Measurements from ENCODE around the gene HHATL.

- TF ChIP-seq, protein P1, sequence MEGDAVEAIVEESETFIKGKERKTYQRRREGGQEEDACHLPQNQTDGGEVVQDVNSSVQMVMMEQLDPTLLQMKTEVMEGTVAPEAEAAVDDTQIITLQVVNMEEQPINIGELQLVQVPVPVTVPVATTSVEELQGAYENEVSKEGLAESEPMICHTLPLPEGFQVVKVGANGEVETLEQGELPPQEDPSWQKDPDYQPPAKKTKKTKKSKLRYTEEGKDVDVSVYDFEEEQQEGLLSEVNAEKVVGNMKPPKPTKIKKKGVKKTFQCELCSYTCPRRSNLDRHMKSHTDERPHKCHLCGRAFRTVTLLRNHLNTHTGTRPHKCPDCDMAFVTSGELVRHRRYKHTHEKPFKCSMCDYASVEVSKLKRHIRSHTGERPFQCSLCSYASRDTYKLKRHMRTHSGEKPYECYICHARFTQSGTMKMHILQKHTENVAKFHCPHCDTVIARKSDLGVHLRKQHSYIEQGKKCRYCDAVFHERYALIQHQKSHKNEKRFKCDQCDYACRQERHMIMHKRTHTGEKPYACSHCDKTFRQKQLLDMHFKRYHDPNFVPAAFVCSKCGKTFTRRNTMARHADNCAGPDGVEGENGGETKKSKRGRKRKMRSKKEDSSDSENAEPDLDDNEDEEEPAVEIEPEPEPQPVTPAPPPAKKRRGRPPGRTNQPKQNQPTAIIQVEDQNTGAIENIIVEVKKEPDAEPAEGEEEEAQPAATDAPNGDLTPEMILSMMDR (IDR thresholded peaks at IDR 0.05): no peak
- no peak for TF ChIP-seq POLR2AphosphoS5 (IDR thresholded peaks at IDR 0.05)
Observed at GRCh38 chr3:42746455-42747450, 44.2 kb upstream of the HHATL start.
